Trophoblast cell (in vitro differentiated cells and primary cell): ENCODE data around the gene CPNE8.

Source experiments
- DNase-seq, 2 donors: peaks; one replicate each; pipeline ENCODE4 v3.0.0-alpha.2; 2016
- H2AFZ ChIP-seq: 2 replicates; pipeline ENCODE4 v1.6.1; 2013; ENCODE audit warnings: low read length, moderate library complexity, mild to moderate bottlenecking; ENCODE audit not compliant: insufficient read depth, poor library complexity
- H2AK5ac ChIP-seq: 2 replicates; pipeline ENCODE4 v1.6.1; 2013; ENCODE audit warnings: mild to moderate bottlenecking, low read length
- H2BK120ac ChIP-seq: 2 replicates; pipeline ENCODE4 v1.6.1; 2013; ENCODE audit warnings: low read length, mild to moderate bottlenecking, moderate library complexity; ENCODE audit not compliant: insufficient read depth, poor library complexity
- H2BK12ac ChIP-seq: 2 replicates; pipeline ENCODE4 v1.6.1; 2013; ENCODE audit warnings: mild to moderate bottlenecking, low read length, moderate library complexity
- H2BK5ac ChIP-seq: 2 replicates; pipeline ENCODE4 v1.6.1; 2013; ENCODE audit warnings: low read length, low read depth, moderate library complexity, mild to moderate bottlenecking; ENCODE audit not compliant: poor library complexity
- H3K14ac ChIP-seq: 2 replicates; pipeline ENCODE4 v1.6.1; 2013; ENCODE audit warnings: mild to moderate bottlenecking, low read length
- H3K18ac ChIP-seq: 2 replicates; pipeline ENCODE4 v1.6.1; 2013; ENCODE audit warnings: mild to moderate bottlenecking, low read length
- H3K23ac ChIP-seq: 2 replicates; pipeline ENCODE4 v1.6.1; 2013; ENCODE audit warnings: low read length
- H3K27ac ChIP-seq: 2 replicates; pipeline ENCODE4 v1.5.1; 2013; ENCODE audit warnings: low read depth, mild to moderate bottlenecking, inconsistent platforms, low read length, moderate library complexity
- H3K27me3 ChIP-seq: 2 replicates; pipeline ENCODE4 v1.6.1; 2013; ENCODE audit warnings: inconsistent platforms, mild to moderate bottlenecking, low read length, moderate library complexity; ENCODE audit not compliant: insufficient read depth
- H3K36me3 ChIP-seq, 2 experiments: 1 replicate in 1 of 2; 2 replicates in 1 of 2; pipeline ENCODE4 v1.6.1; 2013; ENCODE audit warnings: low read length in 2 of 2, mild to moderate bottlenecking in 2 of 2, moderate library complexity in 1 of 2; ENCODE audit not compliant: insufficient read depth in 2 of 2, control insufficient read depth in 1 of 2
- H3K4ac ChIP-seq: 2 replicates; pipeline ENCODE4 v1.6.1; 2013; ENCODE audit warnings: low read depth, mild to moderate bottlenecking, low read length, moderate library complexity
- H3K4me1 ChIP-seq, 2 experiments: 1 replicate in 1 of 2; 2 replicates in 1 of 2; pipeline ENCODE4 v1.6.1; 2013; ENCODE audit warnings: low read length in 2 of 2, mild to moderate bottlenecking in 2 of 2, moderate library complexity in 1 of 2; ENCODE audit not compliant: insufficient read depth in 2 of 2, control insufficient read depth in 1 of 2
- H3K4me2 ChIP-seq: 2 replicates; pipeline ENCODE4 v1.6.1; 2013; ENCODE audit warnings: inconsistent platforms, mild to moderate bottlenecking, low read length, moderate library complexity
- H3K4me3 ChIP-seq: 2 replicates; pipeline ENCODE4 v1.5.1; 2013; ENCODE audit warnings: mild to moderate bottlenecking, low read depth, low read length, inconsistent platforms
- H3K79me1 ChIP-seq: one replicate; pipeline ENCODE4 v1.6.1; 2013; ENCODE audit warnings: low read length
- H3K79me2 ChIP-seq: 2 replicates; pipeline ENCODE4 v1.6.1; 2013; ENCODE audit warnings: low read length, mild to moderate bottlenecking; ENCODE audit not compliant: control insufficient read depth, insufficient read depth, poor library complexity
- H3K9ac ChIP-seq: 2 replicates; pipeline ENCODE4 v1.6.1; 2013; ENCODE audit warnings: mild to moderate bottlenecking, low read length
- H3K9me3 ChIP-seq: 2 replicates; pipeline ENCODE4 v1.6.1; 2013; ENCODE audit warnings: low read depth, mild to moderate bottlenecking, control low read depth, inconsistent platforms, low read length; ENCODE audit not compliant: insufficient read depth
- H4K12ac ChIP-seq: 2 replicates; pipeline ENCODE4 v1.6.1; 2013; ENCODE audit warnings: low read depth, mild to moderate bottlenecking, low read length, moderate library complexity
- H4K8ac ChIP-seq: 2 replicates; pipeline ENCODE4 v1.6.1; 2013; ENCODE audit warnings: low read depth, mild to moderate bottlenecking, low read length, moderate library complexity
- H4K91ac ChIP-seq: one replicate; pipeline ENCODE4 v1.6.1; 2013; ENCODE audit warnings: low read depth, mild to moderate bottlenecking, low read length, moderate library complexity
- WGBS: extraction: QIAGEN DNeasy Blood & Tissue Kit; methylation state at CpG from one replicate; pipeline ENCODE4 v1.1.7; 2013; ENCODE audit warnings: missing lambda C conversion rate; ENCODE audit not compliant: insufficient read length, insufficient coverage; ENCODE audit errors: extremely low coverage; 5-methylcytosine and 5-hydroxymethylcytosine counted together

The CPNE8 gene

GRCh38 chr12:38775457-38775856 lies 129.9 kb downstream of the CPNE8 start:
- Histone ChIP-seq H4K8ac (no peak overlapping the region), H3K4me1 (no peaks in the 10 kb centered on the region), H3K79me2 (no peaks in the 10 kb centered on the region), H3K27me3 (no peaks in the 10 kb centered on the region), H3K4ac (no peak overlapping the region), H2AFZ (no peak overlapping the region), H3K14ac (no peak overlapping the region), H3K4me3 (no peak overlapping the region), H3K18ac (no peak overlapping the region), H3K23ac (no peak overlapping the region), H4K12ac (no peak overlapping the region), H2AK5ac (no peak overlapping the region), H3K27ac (no peak overlapping the region), H4K91ac (no peak overlapping the region), H2BK12ac (no peak overlapping the region), H2BK120ac (no peak overlapping the region), H3K4me2 (no peak overlapping the region), H3K36me3 (no peaks in the 10 kb centered on the region), H3K9me3 (no peaks in the 10 kb centered on the region), H3K79me1 (no peaks in the 10 kb centered on the region), H3K9ac (no peak overlapping the region), H2BK5ac (no peak overlapping the region)
- DNase-seq: no peak

- Histone ChIP-seq H2BK5ac (no peak overlapping the region), H3K79me2 (no peaks in the 10 kb centered on the region)
- WGBS: no CpG with 5 or more reads among the region's 2 CpGs
Measured at GRCh38 chr12:38772437-38772836, 133.0 kb downstream of the CPNE8 start.

GRCh38 chr12:38771871-38772270 lies 133.5 kb downstream of the CPNE8 start:
- Histone ChIP-seq H3K4ac (no peak overlapping the region), H3K4me3 (no peak overlapping the region), H3K79me2 (no peaks in the 10 kb centered on the region), H3K36me3 (no peaks in the 10 kb centered on the region), H3K18ac (no peak overlapping the region), H3K79me1 (no peaks in the 10 kb centered on the region), H2AFZ (no peak overlapping the region), H3K27me3 (no peaks in the 10 kb centered on the region), H3K23ac (no peak overlapping the region), H2AK5ac (no peak overlapping the region), H2BK12ac (no peak overlapping the region), H4K91ac (no peak overlapping the region), H3K4me2 (no peak overlapping the region), H4K8ac (no peak overlapping the region), H3K9ac (no peak overlapping the region), H3K9me3 (no peaks in the 10 kb centered on the region), H4K12ac (no peak overlapping the region), H2BK120ac (no peak overlapping the region), H3K4me1 (no peaks in the 10 kb centered on the region), H3K14ac (no peak overlapping the region), H2BK5ac (no peak overlapping the region), H3K27ac (no peak overlapping the region)
- DNase-seq: no peak
- WGBS: no CpG with 5 or more reads among the region's 1 CpG

More at GRCh38 chr12:38772437-38772836, 133.0 kb downstream of the CPNE8 start:
- Histone ChIP-seq H3K9ac (no peak overlapping the region), H3K23ac (no peak overlapping the region), H4K91ac (no peak overlapping the region), H4K8ac (no peak overlapping the region), H3K4ac (no peak overlapping the region), H3K14ac (no peak overlapping the region), H3K4me2 (no peak overlapping the region), H2AK5ac (no peak overlapping the region), H2AFZ (no peak overlapping the region), H2BK120ac (no peak overlapping the region), H3K4me1 (no peaks in the 10 kb centered on the region), H3K27ac (no peak overlapping the region), H3K9me3 (no peaks in the 10 kb centered on the region), H2BK12ac (no peak overlapping the region), H3K27me3 (no peaks in the 10 kb centered on the region), H3K4me3 (no peak overlapping the region), H4K12ac (no peak overlapping the region), H3K79me1 (no peaks in the 10 kb centered on the region), H3K18ac (no peak overlapping the region), H3K36me3 (no peaks in the 10 kb centered on the region)
- no peak for DNase-seq

- no peaks in the 10 kb centered on the region for H3K79me2 ChIP-seq
- H4K12ac ChIP-seq: no peak overlapping the region
- H3K79me1 ChIP-seq: no peaks in the 10 kb centered on the region
- no peak for DNase-seq
- no peaks in the 10 kb centered on the region for H3K27me3 ChIP-seq
- no peak overlapping the region for H3K4me3 ChIP-seq
- H3K27ac ChIP-seq: no peak overlapping the region
- H3K18ac ChIP-seq: no peak overlapping the region
- no peak overlapping the region for H2BK120ac ChIP-seq
- H2BK5ac ChIP-seq: no peak overlapping the region
- H3K4ac ChIP-seq: no peak overlapping the region
- no peaks in the 10 kb centered on the region for H3K4me1 ChIP-seq
- no peaks in the 10 kb centered on the region for H3K9me3 ChIP-seq
- H2BK12ac ChIP-seq: no peak overlapping the region
- no peak overlapping the region for H3K23ac ChIP-seq
- H3K14ac ChIP-seq: no peak overlapping the region
- H2AFZ ChIP-seq: no peak overlapping the region
- H3K4me2 ChIP-seq: no peak overlapping the region
- no peak overlapping the region for H2AK5ac ChIP-seq
- H4K8ac ChIP-seq: no peak overlapping the region
- H3K36me3 ChIP-seq: no peaks in the 10 kb centered on the region
- no peak overlapping the region for H3K9ac ChIP-seq
- WGBS: no CpG with 5 or more reads among the region's 3 CpGs
- no peak overlapping the region for H4K91ac ChIP-seq
Measured at GRCh38 chr12:38761636-38762342, 143.6 kb downstream of the CPNE8 start.
